HL-60 (cell line): ENCODE data around the gene EVA1A.

ENCODE experiments used
- DNase-seq, 2 experiments: peaks; one replicate each; pipeline ENCODE4 v3.0.0-alpha.2; 2010 to 2020; ENCODE audit warnings: low read depth in 1 of 2, low spot score in 1 of 2
- H3K27ac ChIP-seq: fragments of 250-450 bp; sonication (Bioruptor Pico); replicated peaks from 2 replicates; pipeline ENCODE4 v1.5.1; 2020; ENCODE audit warnings: mild to moderate bottlenecking, moderate library complexity
- H3K27me3 ChIP-seq: fragments of 250-450 bp; sonication (Bioruptor Pico); 2 replicates; pipeline ENCODE4 v1.5.1; 2021; ENCODE audit warnings: mild to moderate bottlenecking, moderate library complexity; ENCODE audit not compliant: insufficient read depth, poor library complexity, severe bottlenecking
- H3K4me3 ChIP-seq: replicated peaks from 2 replicates; pipeline ENCODE4 v1.5.1; 2011; ENCODE audit warnings: mild to moderate bottlenecking, control low read depth, low read length; ENCODE audit not compliant: insufficient read depth
- CTCF ChIP-seq: IDR thresholded peaks from one replicate; pipeline ENCODE4 v1.5.1; 2011; ENCODE audit warnings: low read length, control low read depth, inconsistent platforms; ENCODE audit not compliant: insufficient read depth
- GABPA ChIP-seq: IDR thresholded peaks from 2 replicates; pipeline ENCODE4 v1.6.1; 2012; ENCODE audit warnings: low read depth
- POLR2AphosphoS5 ChIP-seq: IDR thresholded peaks from 2 replicates; pipeline ENCODE4 v1.6.1; 2012; ENCODE audit warnings: low read depth
- REST ChIP-seq: IDR thresholded peaks from 2 replicates; pipeline ENCODE4 v1.6.1; 2012; ENCODE audit warnings: low read depth; ENCODE audit not compliant: insufficient replicate concordance
- SPI1 ChIP-seq: IDR thresholded peaks from 2 replicates; pipeline ENCODE4 v1.6.1; 2012; ENCODE audit warnings: low read depth, mild to moderate bottlenecking, borderline replicate concordance

EVA1A gene

GRCh38 chr2:75580156-75580555, 19.4 kb upstream of the EVA1A start:
- H3K27me3 ChIP-seq = no peaks in the 10 kb centered on the region
- H3K4me3 ChIP-seq = no peak overlapping the region
- TF ChIP-seq REST = no peak
- TF ChIP-seq SPI1 = no peak
- no peak for TF ChIP-seq CTCF
- TF ChIP-seq POLR2AphosphoS5 = no peak
- no peak for TF ChIP-seq GABPA
- peak in 1 of 2 experiments; percentile 58 for DNase-seq
- H3K27ac ChIP-seq = no peak overlapping the region

- no peaks in the 10 kb centered on the region for H3K27me3 ChIP-seq
- H3K4me3 ChIP-seq = no peak overlapping the region
- no peak overlapping the region for H3K27ac ChIP-seq
- TF ChIP-seq POLR2AphosphoS5 = no peak
- no peak for DNase-seq
Observed at GRCh38 chr2:75579186-75579585, 18.4 kb upstream of the EVA1A start.

GRCh38 chr2:75577280-75577679, 16.5 kb upstream of the EVA1A start:
- H3K4me3 ChIP-seq = no peak overlapping the region
- no peak for TF ChIP-seq CTCF
- TF ChIP-seq POLR2AphosphoS5 = no peak
- TF ChIP-seq GABPA = no peak
- no peak for TF ChIP-seq REST
- DNase-seq = no peak
- H3K27ac ChIP-seq = no peak overlapping the region
- H3K27me3 ChIP-seq = no peaks in the 10 kb centered on the region

- H3K27me3 ChIP-seq = no peaks in the 10 kb centered on the region
- no peak for DNase-seq
- TF ChIP-seq CTCF = no peak
- no peak for TF ChIP-seq REST
- TF ChIP-seq SPI1 = no peak
- no peak for TF ChIP-seq GABPA
- TF ChIP-seq POLR2AphosphoS5 = no peak
- H3K27ac ChIP-seq = no peak overlapping the region
- no peak overlapping the region for H3K4me3 ChIP-seq
Observed at GRCh38 chr2:75574106-75574505, 13.4 kb upstream of the EVA1A start.
